Adipose tissue (tissue), 3 donors: ENCODE results near the gene KDM1A. TPM values are rescaled to one million over a fixed set of nuclear protein-coding genes. Genes with fewer than 3 reads are reported as not detected.

Experiments used
- H3K27ac ChIP-seq: one replicate; pipeline ENCODE4 v1.5.1; 2013; ENCODE audit warnings: low read depth, low read length
- whole genome bisulfite sequencing, 3 donors: extraction: QIAGEN DNeasy Blood & Tissue Kit; methylation state at CpG; one replicate each; pipeline ENCODE4 v1.1.7; 2013; 5-methylcytosine and 5-hydroxymethylcytosine counted together
- polyA plus RNA-seq, 3 donors: library from polyadenylated mRNA; stranded (reverse); fragments of 200-250 nt; gene quantifications; one replicate each; pipeline ENCODE4 v1.2.3, GENCODE V29; 2013
- donor health status: healthy with polysubstance abuse.
- donor health status: Bipolar disorder and iron deficiency.
- donor health status: healthy.

The KDM1A gene
- polyA plus RNA-seq, 3 donors: 20.1 to 24.9 (median 21.0) TPM

- no peak overlapping the region for H3K27ac ChIP-seq
- WGBS, 3 donors: 96 to 100% (median 96%) methylated on average over 3 of the region's 3 CpGs
Observed at GRCh38 chr1:23120383-23120782, 101.1 kb downstream of the KDM1A start.

- WGBS, 3 donors: 10 to 16% (median 11%) methylated on average over 4 of the region's 4 CpGs
- H3K27ac ChIP-seq: no peak overlapping the region
Observed at GRCh38 chr1:23122023-23122748, 102.9 kb downstream of the KDM1A start.

GRCh38 chr1:23122796-23123195, 103.5 kb downstream of the KDM1A start:
- WGBS, 3 donors: 56 to 66% (median 57%) methylated on average over 4 of the region's 4 CpGs
- no peak overlapping the region for H3K27ac ChIP-seq

- no peak overlapping the region for H3K27ac ChIP-seq
Observed at GRCh38 chr1:23123528-23123927, 104.3 kb downstream of the KDM1A start.

- WGBS, 3 donors: 92 to 93% (median 93%) methylated on average over 4 of the region's 4 CpGs
- no peak overlapping the region for H3K27ac ChIP-seq
Observed at GRCh38 chr1:23124259-23125026, 105.2 kb downstream of the KDM1A start.

GRCh38 chr1:23125489-23125888, 106.2 kb downstream of the KDM1A start:
- no peak overlapping the region for H3K27ac ChIP-seq
- WGBS, 3 donors: 83 to 87% (median 85%) methylated on average over 4 of the region's 4 CpGs

- no peak overlapping the region for H3K27ac ChIP-seq
- 66 to 77% (median 67%) methylated on average over 1 of the region's 1 CpG for WGBS, 3 donors
Observed at GRCh38 chr1:23126200-23126599, 106.9 kb downstream of the KDM1A start.

GRCh38 chr1:23126801-23127200, 107.5 kb downstream of the KDM1A start:
- no peak overlapping the region for H3K27ac ChIP-seq
- WGBS, 3 donors: 76 to 89% (median 78%) methylated on average over 3 of the region's 3 CpGs

- H3K27ac ChIP-seq: no peak overlapping the region
Observed at GRCh38 chr1:23129846-23130245, 110.6 kb downstream of the KDM1A start.

GRCh38 chr1:23132033-23132432, 112.8 kb downstream of the KDM1A start:
- WGBS, 3 donors: 76 to 86% (median 78%) methylated on average over 1 of the region's 1 CpG
- H3K27ac ChIP-seq: no peak overlapping the region

Other genes starting within 250 kb of the KDM1A start
- gene LACTBL1, start 46.6 kb upstream of the KDM1A start, polyA plus RNA-seq: not detected
- gene TEX46, start 3.6 kb upstream of the KDM1A start, polyA plus RNA-seq: not detected
- 10 to 100 TPM in 1 of 3 donors, 1 to 10 TPM in 2; 3.0 to 15.5 (median 7.0) TPM for gene LUZP1, start 149.4 kb downstream of the KDM1A start, polyA plus RNA-seq
- gene HTR1D, start 198.0 kb downstream of the KDM1A start, polyA plus RNA-seq: under 1 TPM in 1 of 3 donors, not detected in 2; 0.02 TPM